K562 (cell line): ENCODE data around the gene DKKL1. TPM values are rescaled to one million over a fixed set of nuclear protein-coding genes. Genes with fewer than 3 reads are reported as not detected.

Experiments used
- ETS1 ChIP-seq: conservative IDR thresholded peaks from 2 replicates; pipeline ENCODE4 v1.6.1; 2011; ENCODE audit warnings: low read depth, mild to moderate bottlenecking, low read length; ENCODE audit not compliant: control insufficient read depth
- FOXK1 ChIP-seq: sonication (generic); formaldehyde crosslinking; IDR thresholded peaks from 2 replicates; pipeline ENCODE4 v1.8.0; 2022; ENCODE audit warnings: missing genetic modification reagents, mild to moderate bottlenecking, borderline replicate concordance
- GTF2A2 ChIP-seq: IDR thresholded peaks from 2 replicates; pipeline ENCODE4 v1.6.1; 2016; ENCODE audit warnings: mild to moderate bottlenecking, missing genetic modification characterization, missing compliant biosample characterization
- NEUROD1 ChIP-seq: fragments of 150-350 bp; IDR thresholded peaks from 2 replicates; pipeline ENCODE4 v1.6.1; 2014; ENCODE audit warnings: borderline replicate concordance, low read length, low read depth; ENCODE audit not compliant: partially characterized antibody
- REST ChIP-seq, 2 experiments: fragments of 450-650 bp; formaldehyde crosslinking in 1 of 2; IDR thresholded peaks; 2 replicates each; pipeline versions ENCODE4 v1.4.0 to v1.6.1; 2014 to 2020; ENCODE audit warnings: mild to moderate bottlenecking in 2 of 2, borderline replicate concordance in 1 of 2, low read depth in 1 of 2
- TFAM ChIP-seq: fragments of 250-450 bp; sonication (Bioruptor Pico); conservative IDR thresholded peaks from 2 replicates; pipeline ENCODE4 v1.5.0; 2021; ENCODE audit warnings: mild to moderate bottlenecking, moderate library complexity
- TOE1 ChIP-seq, 2 experiments: fragments of 450-650 bp in 1 of 2; sonication (generic) in 1 of 2; formaldehyde crosslinking in 1 of 2; IDR thresholded peaks; 2 replicates each; pipeline versions ENCODE4 v1.7.1 to v1.8.0; 2016 to 2022; ENCODE audit warnings: borderline replicate concordance in 2 of 2, mild to moderate bottlenecking in 2 of 2, antibody characterized with exemption in 1 of 2, inconsistent platforms in 1 of 2, low read depth in 1 of 2, missing genetic modification reagents in 1 of 2, moderate library complexity in 1 of 2
- ZFX ChIP-seq: sonication (generic); formaldehyde crosslinking; IDR thresholded peaks from 2 replicates; pipeline ENCODE4 v1.8.0; 2022; ENCODE audit warnings: mild to moderate bottlenecking, missing genetic modification reagents, moderate library complexity
- ZNF140 ChIP-seq: fragments of 250-450 bp; sonication (Bioruptor Pico); IDR thresholded peaks from 2 replicates; pipeline ENCODE4 v1.8.0; 2021; ENCODE audit warnings: moderate library complexity, mild to moderate bottlenecking, inconsistent platforms
- ZNF347 ChIP-seq: fragments of 450-650 bp; formaldehyde crosslinking; IDR thresholded peaks from 2 replicates; pipeline ENCODE4 v1.4.0; 2020; ENCODE audit warnings: low read depth, mild to moderate bottlenecking, moderate library complexity
- ZNF644 ChIP-seq: fragments of 200-800 bp; sonication (Bioruptor generic); IDR thresholded peaks from 2 replicates; pipeline ENCODE4 v1.6.1; 2016; ENCODE audit warnings: low read depth, missing genetic modification characterization, missing compliant biosample characterization
- ZNF766 ChIP-seq: fragments of 200-800 bp; sonication (Bioruptor generic); conservative IDR thresholded peaks from 2 replicates; pipeline ENCODE4 v1.6.1; 2016; ENCODE audit warnings: missing genetic modification characterization, missing compliant biosample characterization
- polyA plus RNA-seq, 8 experiments: library from polyadenylated mRNA; depleted of rRNA in 4 of 8; stranded (reverse) in 5 of 8; unstranded in 3 of 8; fragments of >200 nt; fragmentation: Nextera tagmentation in 2 of 8; fragmentation: Illumina TruSeq in 1 of 8; extraction: Ambion mirVana in 2 of 8; extraction: Trizol in 1 of 8; gene quantifications; 2 replicates each; pipeline versions ENCODE4 v1.2.1 to v1.2.3, GENCODE V29; 2011 to 2014; ENCODE audit warnings: inconsistent platforms in 1 of 8, missing spikeins in 1 of 8
- total RNA-seq, 7 experiments: library from RNA; depleted of rRNA in 6 of 7; stranded (reverse); fragments of >200 nt in 6 of 7; fragmentation: Illumina TruSeq in 2 of 7; extraction: Trizol in 2 of 7; gene quantifications; 2 replicates each; pipeline versions ENCODE4 v1.2.1 to v1.2.3, GENCODE V29; 2011 to 2021; ENCODE audit warnings: low replicate concordance in 1 of 7
- TF ChIP-seq, protein P1 (sequence below): fragments of 450-650 bp; IDR thresholded peaks from 2 replicates; pipeline ENCODE4 v1.7.0; 2016; ENCODE audit warnings: borderline replicate concordance
- TF ChIP-seq, protein P2 (sequence below): fragments of 450-650 bp; IDR thresholded peaks from 2 replicates; pipeline ENCODE4 v1.6.1; 2016; ENCODE audit warnings: missing biosample characterization, missing genetic modification characterization

DKKL1 gene
- total and polyA plus RNA-seq, 9 of the 15 experiments (the other 6 are each of a cell fraction or from before 2014, with no cell fraction given), result 0.15 to 1.7 (median 0.52) TPM

DNA sequence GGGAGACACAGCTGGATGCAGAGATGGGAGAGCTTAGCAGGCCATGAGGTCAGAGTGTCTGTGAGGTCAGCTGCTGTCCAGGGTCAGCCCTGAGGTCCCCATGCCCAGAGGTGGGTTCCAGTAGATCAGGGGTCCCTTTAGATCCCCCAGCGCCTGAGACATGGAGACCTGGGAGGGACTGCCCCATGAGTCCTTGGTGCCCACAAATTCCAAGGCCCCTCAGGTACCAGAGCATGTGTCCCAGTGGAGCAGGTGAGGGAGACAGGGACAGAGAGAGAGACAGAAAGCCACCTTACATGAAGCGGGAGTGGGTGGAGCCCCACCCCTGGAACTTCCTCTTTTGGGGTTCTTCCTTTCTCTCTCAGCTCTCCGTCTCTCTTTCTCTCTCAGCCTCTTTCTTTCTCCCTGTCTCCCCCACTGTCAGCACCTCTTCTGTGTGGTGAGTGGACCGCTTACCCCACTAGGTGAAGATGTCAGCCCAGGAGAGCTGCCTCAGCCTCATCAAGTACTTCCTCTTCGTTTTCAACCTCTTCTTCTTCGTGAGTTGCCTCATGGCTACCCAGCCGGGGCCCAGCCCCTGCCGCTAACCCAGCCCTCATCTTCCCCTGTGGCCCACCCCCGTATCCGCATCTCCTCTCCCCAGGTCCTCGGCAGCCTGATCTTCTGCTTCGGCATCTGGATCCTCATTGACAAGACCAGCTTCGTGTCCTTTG lies 28.4 kb upstream of the DKKL1 start, which contains the start of gene CD37 (continued):
- TF ChIP-seq REST (IDR thresholded peaks at IDR 0.05; ENCODE audit: borderline replicate concordance), result peak; percentile 62
- no peak for TF ChIP-seq REST (CRISPR knock-in tag; IDR thresholded peaks at IDR 0.05; ENCODE audit: low read depth)
- TF ChIP-seq ETS1, result no peak
- no peak for TF ChIP-seq GTF2A2 (tag)
- peak; percentile 46 for TF ChIP-seq ZFX (CRISPR knock-in tag)
- TF ChIP-seq, protein P1, sequence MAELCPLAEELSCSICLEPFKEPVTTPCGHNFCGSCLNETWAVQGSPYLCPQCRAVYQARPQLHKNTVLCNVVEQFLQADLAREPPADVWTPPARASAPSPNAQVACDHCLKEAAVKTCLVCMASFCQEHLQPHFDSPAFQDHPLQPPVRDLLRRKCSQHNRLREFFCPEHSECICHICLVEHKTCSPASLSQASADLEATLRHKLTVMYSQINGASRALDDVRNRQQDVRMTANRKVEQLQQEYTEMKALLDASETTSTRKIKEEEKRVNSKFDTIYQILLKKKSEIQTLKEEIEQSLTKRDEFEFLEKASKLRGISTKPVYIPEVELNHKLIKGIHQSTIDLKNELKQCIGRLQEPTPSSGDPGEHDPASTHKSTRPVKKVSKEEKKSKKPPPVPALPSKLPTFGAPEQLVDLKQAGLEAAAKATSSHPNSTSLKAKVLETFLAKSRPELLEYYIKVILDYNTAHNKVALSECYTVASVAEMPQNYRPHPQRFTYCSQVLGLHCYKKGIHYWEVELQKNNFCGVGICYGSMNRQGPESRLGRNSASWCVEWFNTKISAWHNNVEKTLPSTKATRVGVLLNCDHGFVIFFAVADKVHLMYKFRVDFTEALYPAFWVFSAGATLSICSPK, result no peak
- no peak for TF ChIP-seq TFAM
- no peak for TF ChIP-seq ZNF347 (CRISPR knock-in tag)
- TF ChIP-seq ZNF140 (CRISPR knock-in tag), result no peak
- TF ChIP-seq, protein P2, sequence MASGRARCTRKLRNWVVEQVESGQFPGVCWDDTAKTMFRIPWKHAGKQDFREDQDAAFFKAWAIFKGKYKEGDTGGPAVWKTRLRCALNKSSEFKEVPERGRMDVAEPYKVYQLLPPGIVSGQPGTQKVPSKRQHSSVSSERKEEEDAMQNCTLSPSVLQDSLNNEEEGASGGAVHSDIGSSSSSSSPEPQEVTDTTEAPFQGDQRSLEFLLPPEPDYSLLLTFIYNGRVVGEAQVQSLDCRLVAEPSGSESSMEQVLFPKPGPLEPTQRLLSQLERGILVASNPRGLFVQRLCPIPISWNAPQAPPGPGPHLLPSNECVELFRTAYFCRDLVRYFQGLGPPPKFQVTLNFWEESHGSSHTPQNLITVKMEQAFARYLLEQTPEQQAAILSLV, result no peak
- no peak for TF ChIP-seq TOE1 (IDR thresholded peaks at IDR 0.05; ENCODE audit: borderline replicate concordance)
- TF ChIP-seq TOE1 (CRISPR knock-in tag; IDR thresholded peaks at IDR 0.05; ENCODE audit: borderline replicate concordance, low read depth), result no peak
- no peak for TF ChIP-seq NEUROD1
- no peak for TF ChIP-seq FOXK1 (CRISPR knock-in tag)
- no peak for TF ChIP-seq ZNF766 (CRISPR knock-in tag)
- TF ChIP-seq ZNF644 (tag), result no peak
